ENCODE data around the gene HFE. TPM values are rescaled to one million over a fixed set of nuclear protein-coding genes. Genes with fewer than 3 reads are reported as not detected.

The HFE gene
- total and polyA plus RNA-seq, 2 of the 13 experiments (the other 11 are each of a cell fraction or from before 2014, with no cell fraction given) = 3.7 to 6.3 TPM

GRCh38 chr6:26045065-26045927, 41.9 kb upstream of the HFE start (continued):
- peak; percentile 82 for TF ChIP-seq ZBTB34 (CRISPR knock-in tag; IDR thresholded peaks at IDR 0.05)
- TF ChIP-seq GABPB1 (CRISPR knock-in tag; IDR thresholded peaks at IDR 0.05) = peak; percentile 80
- peak; percentile 59 for TF ChIP-seq KMT2A (CRISPR knock-in tag; IDR thresholded peaks at IDR 0.05)
- peak; percentile 45; the same call in 1 of the 2 replicates for TF ChIP-seq DMAP1 (CRISPR knock-in tag; IDR thresholded peaks at IDR 0.05)
- peak; percentile 89; the same call in 1 of the 2 replicates for TF ChIP-seq KLF12 (CRISPR knock-in tag; IDR thresholded peaks at IDR 0.05; ENCODE audit: borderline replicate concordance)
- peak; percentile 95; the same call in 1 of the 2 replicates for TF ChIP-seq SMYD3 (CRISPR knock-in tag; IDR thresholded peaks at IDR 0.05)
- TF ChIP-seq SMAD9 (CRISPR knock-in tag; IDR thresholded peaks at IDR 0.05) = 0 out of 2 replicates have a peak, but pooled peaks have one; percentile 53
- TF ChIP-seq SP5 (CRISPR knock-in tag; IDR thresholded peaks at IDR 0.05; ENCODE audit: borderline replicate concordance, low read depth) = no peak
- TF ChIP-seq THAP9 (CRISPR knock-in tag; IDR thresholded peaks at IDR 0.05; ENCODE audit: borderline replicate concordance) = peak; percentile 84; the same call in 1 of the 2 replicates
- 0 out of 2 replicates have a peak, but pooled peaks have one; percentile 71 for TF ChIP-seq ZNF513 (CRISPR knock-in tag; conservative IDR thresholded peaks at IDR 0.05)
- TF ChIP-seq POLR2G (IDR thresholded peaks at IDR 0.05; ENCODE audit: low read depth, low read length) = peak; percentile 99
- TF ChIP-seq CERS6 (CRISPR knock-in tag; IDR thresholded peaks at IDR 0.05) = 0 out of 2 replicates have a peak, but pooled peaks have one; percentile 35
- peak; percentile 89; the same call in 1 of the 2 replicates for TF ChIP-seq ZBTB4 (CRISPR knock-in tag; IDR thresholded peaks at IDR 0.05; ENCODE audit: borderline replicate concordance)
- peak; percentile 95 for TF ChIP-seq TAF1 (CRISPR knock-in tag; IDR thresholded peaks at IDR 0.05)
- TF ChIP-seq EEA1 (CRISPR knock-in tag; IDR thresholded peaks at IDR 0.05; ENCODE audit: borderline replicate concordance) = peak; percentile 99; the same call in 1 of the 2 replicates
- peak; percentile 83; the same call in 1 of the 2 replicates for TF ChIP-seq NR0B2 (CRISPR knock-in tag; IDR thresholded peaks at IDR 0.05)
